A549 (cell line): ENCODE data around the gene CNKSR3.

ENCODE experiments used
- CEBPB ChIP-seq, 2 experiments: fragments of >200 bp in 1 of 2; sonication (Bioruptor Twin) in 1 of 2; formaldehyde crosslinking in 1 of 2; IDR thresholded peaks; 2 replicates each; pipeline ENCODE4 v1.6.1; 2012 to 2016
- CHD4 ChIP-seq: fragments of 200-600 bp; sonication (generic); IDR thresholded peaks from 2 replicates; pipeline ENCODE4 v1.6.1; 2016; ENCODE audit warnings: antibody characterized with exemption, mild to moderate bottlenecking, borderline replicate concordance
- FOXS1 ChIP-seq: fragments of 250-450 bp; sonication (Bioruptor Pico); IDR thresholded peaks from 2 replicates; pipeline ENCODE4 v1.5.0; 2020; ENCODE audit warnings: mild to moderate bottlenecking, moderate library complexity
- JUNB ChIP-seq: fragments of >200 bp; sonication (Bioruptor Twin); formaldehyde crosslinking; IDR thresholded peaks from 2 replicates; pipeline ENCODE4 v1.6.1; 2016
- MAFK ChIP-seq: fragments of 450-650 bp; IDR thresholded peaks from 2 replicates; pipeline ENCODE4 v1.6.1; 2014; ENCODE audit not compliant: partially characterized antibody
- POLR2A ChIP-seq: IDR thresholded peaks from 2 replicates; pipeline ENCODE4 v1.6.1; 2012; ENCODE audit warnings: mild to moderate bottlenecking, low read length
- TF ChIP-seq, protein P1 (sequence below): fragments of 450-650 bp; IDR thresholded peaks from 2 replicates; pipeline ENCODE4 v1.6.1; 2014; ENCODE audit warnings: antibody characterized with exemption
- TF ChIP-seq, protein P2 (sequence below): fragments of 200-600 bp; sonication (generic); IDR thresholded peaks from 2 replicates; pipeline ENCODE4 v1.6.1; 2016; ENCODE audit warnings: antibody characterized with exemption, mild to moderate bottlenecking, moderate library complexity
- TF ChIP-seq, protein P3 (sequence below): IDR thresholded peaks from 2 replicates; pipeline ENCODE4 v1.6.1; 2012

DNA sequence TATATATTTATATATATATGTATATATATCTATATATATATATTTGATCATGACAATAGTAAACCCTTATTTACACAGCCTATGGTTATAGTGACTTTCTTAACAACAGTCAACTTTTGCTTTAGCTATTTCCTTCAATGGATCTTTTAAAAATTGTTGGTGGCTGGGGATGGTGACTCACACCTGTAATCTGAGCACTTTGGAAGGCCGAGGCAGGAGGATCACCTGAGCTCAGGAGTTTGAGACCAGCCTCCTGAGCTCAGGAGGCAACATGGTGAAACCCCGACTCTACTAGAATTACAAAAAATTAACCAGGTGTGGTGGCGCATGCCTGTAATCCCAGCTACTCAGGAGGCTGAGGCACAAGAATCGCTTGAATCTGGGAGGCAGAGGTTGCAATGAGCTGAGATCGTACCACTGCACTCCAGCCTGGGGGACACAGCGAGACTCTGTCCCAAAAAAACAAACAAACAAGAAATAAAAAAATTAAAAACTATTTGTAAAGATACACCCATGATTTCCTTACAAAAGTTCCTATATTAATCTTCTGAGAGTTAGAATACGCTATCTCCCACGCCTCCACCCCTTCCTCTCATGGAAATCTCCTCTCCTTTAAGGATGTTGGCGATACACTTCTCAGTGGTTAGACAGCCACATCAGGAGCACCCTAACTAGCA is 29.2 kb upstream of the CNKSR3 start:
- TF ChIP-seq, protein P1, sequence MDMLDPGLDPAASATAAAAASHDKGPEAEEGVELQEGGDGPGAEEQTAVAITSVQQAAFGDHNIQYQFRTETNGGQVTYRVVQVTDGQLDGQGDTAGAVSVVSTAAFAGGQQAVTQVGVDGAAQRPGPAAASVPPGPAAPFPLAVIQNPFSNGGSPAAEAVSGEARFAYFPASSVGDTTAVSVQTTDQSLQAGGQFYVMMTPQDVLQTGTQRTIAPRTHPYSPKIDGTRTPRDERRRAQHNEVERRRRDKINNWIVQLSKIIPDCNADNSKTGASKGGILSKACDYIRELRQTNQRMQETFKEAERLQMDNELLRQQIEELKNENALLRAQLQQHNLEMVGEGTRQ, result no peak
- no peak for TF ChIP-seq FOXS1 (CRISPR knock-in tag)
- TF ChIP-seq, protein P2, sequence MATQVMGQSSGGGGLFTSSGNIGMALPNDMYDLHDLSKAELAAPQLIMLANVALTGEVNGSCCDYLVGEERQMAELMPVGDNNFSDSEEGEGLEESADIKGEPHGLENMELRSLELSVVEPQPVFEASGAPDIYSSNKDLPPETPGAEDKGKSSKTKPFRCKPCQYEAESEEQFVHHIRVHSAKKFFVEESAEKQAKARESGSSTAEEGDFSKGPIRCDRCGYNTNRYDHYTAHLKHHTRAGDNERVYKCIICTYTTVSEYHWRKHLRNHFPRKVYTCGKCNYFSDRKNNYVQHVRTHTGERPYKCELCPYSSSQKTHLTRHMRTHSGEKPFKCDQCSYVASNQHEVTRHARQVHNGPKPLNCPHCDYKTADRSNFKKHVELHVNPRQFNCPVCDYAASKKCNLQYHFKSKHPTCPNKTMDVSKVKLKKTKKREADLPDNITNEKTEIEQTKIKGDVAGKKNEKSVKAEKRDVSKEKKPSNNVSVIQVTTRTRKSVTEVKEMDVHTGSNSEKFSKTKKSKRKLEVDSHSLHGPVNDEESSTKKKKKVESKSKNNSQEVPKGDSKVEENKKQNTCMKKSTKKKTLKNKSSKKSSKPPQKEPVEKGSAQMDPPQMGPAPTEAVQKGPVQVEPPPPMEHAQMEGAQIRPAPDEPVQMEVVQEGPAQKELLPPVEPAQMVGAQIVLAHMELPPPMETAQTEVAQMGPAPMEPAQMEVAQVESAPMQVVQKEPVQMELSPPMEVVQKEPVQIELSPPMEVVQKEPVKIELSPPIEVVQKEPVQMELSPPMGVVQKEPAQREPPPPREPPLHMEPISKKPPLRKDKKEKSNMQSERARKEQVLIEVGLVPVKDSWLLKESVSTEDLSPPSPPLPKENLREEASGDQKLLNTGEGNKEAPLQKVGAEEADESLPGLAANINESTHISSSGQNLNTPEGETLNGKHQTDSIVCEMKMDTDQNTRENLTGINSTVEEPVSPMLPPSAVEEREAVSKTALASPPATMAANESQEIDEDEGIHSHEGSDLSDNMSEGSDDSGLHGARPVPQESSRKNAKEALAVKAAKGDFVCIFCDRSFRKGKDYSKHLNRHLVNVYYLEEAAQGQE, result no peak
- TF ChIP-seq POLR2A, result no peak
- TF ChIP-seq JUNB, result no peak
- no peak for TF ChIP-seq CEBPB (IDR thresholded peaks at IDR 0.05)
- no peak for TF ChIP-seq CHD4
- TF ChIP-seq MAFK, result no peak
- TF ChIP-seq, protein P3, sequence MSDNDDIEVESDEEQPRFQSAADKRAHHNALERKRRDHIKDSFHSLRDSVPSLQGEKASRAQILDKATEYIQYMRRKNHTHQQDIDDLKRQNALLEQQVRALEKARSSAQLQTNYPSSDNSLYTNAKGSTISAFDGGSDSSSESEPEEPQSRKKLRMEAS, result no peak
